Smooth muscle cell of the brain vasculature (primary cell): ENCODE measurements around the gene VPS9D1.

ENCODE experiments used
- DNase-seq: peaks from one replicate; pipeline ENCODE4 v3.0.0-alpha.2; 2012; ENCODE audit warnings: low read depth, low spot score

VPS9D1 gene

DNA sequence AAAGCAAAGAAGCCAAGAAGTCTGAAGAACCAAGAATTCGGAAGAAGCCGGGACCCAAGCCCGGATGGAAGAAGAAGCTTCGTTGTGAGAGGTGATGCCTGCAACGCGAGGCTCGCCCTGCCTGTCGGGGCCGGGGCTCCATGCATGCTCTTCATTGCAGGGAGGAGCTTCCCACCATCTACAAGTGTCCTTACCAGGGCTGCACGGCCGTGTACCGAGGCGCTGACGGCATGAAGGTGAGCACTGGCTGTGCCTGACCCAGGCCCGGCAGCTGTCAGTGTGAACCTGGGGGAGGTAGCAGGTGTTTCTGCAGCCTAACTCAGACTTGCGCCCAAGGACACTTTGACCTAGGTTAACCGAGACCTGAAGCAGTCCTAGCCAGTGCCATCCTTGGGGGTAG lies 12.6 kb upstream of the VPS9D1 start:
- DNase-seq: no peak

GRCh38 chr16:89732918-89733242 lies 12.2 kb upstream of the VPS9D1 start:
- DNase-seq: no peak

DNA sequence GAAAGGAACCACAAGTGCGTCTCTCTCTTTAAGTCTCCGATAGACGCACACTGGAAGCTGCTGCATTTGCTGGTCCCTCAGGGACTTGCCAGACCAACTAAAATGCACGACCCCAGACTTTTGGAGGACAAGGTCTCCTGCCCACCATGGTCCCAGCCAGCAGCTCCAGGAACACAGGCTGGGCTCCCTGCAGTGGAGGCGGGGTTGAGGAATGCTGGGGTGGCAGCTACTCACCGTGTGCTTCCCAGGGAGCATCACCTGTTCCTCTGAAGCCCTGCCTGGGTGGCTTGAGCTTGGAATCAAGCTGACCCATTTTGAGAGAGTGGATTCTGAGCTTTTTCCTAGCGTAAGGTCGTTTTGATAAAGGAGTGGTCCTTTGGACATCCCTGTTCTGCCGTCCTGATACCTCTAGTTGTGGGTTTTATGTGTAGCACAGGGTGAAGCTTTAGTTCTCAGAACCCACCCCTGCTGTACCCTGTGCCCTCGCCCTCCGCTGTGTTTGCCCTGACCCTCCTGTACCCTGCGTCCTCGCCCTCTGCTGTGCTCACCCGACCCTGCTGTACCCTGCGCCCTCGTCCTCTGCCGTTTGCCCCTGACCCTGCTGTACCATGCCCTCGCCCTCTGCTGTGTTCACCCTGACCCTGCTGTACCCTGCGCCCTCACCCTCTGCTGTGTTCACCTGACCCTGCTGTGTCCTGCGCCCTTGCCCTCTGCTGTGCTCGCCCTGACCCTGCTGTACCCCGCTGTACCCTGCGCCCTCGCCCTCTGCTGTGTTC lies 11.6 kb upstream of the VPS9D1 start:
- no peak for DNase-seq

DNA sequence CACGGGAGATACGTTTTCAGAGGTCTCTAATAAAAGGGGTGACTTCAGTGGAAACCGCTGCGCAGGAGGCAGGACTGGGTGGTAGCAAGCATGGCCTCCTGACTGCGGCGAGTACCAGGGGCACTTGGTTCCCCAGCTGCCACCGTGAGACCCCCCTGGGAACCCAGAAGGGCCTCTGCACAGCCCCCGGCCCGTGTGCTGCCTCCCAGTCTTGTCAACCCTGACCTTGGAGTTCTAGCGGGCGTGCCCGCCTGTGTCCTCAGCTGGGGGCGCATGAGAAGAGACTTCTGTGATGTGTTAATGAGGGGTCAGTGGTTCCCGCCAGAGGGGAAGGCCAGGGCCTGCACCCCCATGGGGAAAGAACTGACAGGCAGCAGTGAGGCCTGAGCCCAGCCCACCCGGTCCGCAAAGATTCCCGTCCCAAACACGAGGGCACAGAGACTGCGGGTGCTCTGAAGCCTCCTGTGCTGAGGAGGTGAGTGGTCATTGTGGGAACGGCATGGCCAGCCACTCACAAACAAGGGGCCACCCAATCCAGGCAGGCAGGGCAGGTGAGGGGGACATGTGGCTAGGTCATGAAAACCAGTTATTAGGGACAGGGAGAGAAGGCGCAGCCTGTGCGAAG lies 10.0 kb upstream of the VPS9D1 start:
- no peak for DNase-seq

GRCh38 chr16:89729863-89730593 lies 9.3 kb upstream of the VPS9D1 start:
- DNase-seq: no peak

- no peak for DNase-seq
These were observed 8.6 kb upstream of the VPS9D1 start for GRCh38 chr16:89729293-89729692.

DNA sequence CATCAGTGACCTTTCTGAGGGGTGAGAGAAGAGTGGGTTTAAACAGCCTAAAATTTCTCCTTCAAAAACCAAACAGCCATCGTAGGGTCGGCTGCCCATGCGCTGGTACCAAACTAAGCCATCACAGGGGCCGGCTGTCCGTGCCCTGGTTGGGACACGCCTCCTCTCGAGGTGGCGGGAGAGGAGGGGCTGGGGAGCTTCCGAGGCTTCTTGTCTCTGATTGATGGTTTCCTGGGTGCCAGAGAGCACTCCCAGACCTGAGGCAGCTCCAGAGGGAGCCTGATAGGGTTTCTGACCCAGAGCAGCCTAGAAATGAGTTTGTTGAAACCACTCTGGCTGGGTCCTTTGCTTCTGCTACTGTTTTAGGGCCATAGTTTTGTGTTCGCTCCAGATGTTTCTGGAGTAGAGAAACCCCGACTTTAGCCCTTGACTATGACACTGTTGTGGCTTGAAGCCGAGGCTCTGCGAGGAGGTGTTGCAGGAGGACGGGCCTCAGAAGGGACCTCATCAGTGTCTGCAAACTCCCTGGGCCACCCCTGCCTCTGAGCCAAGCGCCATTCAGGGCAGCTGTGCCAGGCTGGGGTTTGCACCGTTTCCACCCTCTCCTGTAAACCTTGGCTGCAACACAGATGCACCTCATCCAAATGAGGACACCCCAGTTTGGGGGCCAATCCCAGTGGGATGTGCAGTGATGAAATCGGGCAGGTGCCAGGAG lies 6.9 kb upstream of the VPS9D1 start:
- no peak for DNase-seq

DNA sequence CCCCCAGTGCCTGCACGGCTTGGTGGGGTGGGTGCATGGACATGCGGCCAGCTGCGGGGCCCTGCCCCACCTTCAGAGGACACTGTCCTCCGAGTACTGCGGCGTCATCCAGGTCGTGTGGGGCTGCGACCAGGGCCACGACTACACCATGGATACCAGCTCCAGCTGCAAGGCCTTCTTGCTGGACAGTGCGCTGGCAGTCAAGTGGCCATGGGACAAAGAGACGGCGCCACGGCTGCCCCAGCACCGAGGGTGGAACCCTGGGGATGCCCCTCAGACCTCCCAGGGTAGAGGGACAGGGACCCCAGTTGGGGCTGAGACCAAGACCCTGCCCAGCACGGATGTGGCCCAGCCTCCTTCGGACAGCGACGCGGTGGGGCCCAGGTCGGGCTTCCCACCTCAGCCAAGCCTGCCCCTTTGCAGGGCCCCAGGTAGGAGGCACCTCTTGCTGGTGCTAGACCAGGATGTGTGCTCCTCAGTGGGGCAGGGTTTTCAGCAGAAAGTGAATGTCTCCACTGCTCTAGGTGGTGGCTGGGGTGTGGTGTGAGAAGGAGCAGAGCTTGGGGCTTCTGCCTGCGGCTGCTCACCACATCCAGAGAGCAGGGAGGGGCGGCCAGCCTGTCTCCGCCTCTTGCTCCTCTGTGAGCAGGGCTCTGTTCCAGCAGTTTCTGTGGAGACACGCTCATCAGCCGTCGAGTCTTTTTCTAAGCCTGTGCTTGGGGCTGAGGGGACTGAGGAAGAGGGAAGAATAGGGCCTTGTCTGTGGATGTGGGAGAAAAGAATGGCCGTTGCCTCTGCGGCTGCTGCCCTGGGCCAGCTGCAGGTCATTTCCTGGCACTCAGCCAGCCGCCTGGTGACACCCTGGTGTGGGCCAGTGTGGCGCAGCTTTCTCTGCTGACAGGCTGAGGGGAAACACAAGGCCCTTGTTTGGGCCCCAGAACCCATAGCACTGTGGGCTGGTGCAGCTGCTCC lies 2.9 kb upstream of the VPS9D1 start:
- DNase-seq: no peak

DNA sequence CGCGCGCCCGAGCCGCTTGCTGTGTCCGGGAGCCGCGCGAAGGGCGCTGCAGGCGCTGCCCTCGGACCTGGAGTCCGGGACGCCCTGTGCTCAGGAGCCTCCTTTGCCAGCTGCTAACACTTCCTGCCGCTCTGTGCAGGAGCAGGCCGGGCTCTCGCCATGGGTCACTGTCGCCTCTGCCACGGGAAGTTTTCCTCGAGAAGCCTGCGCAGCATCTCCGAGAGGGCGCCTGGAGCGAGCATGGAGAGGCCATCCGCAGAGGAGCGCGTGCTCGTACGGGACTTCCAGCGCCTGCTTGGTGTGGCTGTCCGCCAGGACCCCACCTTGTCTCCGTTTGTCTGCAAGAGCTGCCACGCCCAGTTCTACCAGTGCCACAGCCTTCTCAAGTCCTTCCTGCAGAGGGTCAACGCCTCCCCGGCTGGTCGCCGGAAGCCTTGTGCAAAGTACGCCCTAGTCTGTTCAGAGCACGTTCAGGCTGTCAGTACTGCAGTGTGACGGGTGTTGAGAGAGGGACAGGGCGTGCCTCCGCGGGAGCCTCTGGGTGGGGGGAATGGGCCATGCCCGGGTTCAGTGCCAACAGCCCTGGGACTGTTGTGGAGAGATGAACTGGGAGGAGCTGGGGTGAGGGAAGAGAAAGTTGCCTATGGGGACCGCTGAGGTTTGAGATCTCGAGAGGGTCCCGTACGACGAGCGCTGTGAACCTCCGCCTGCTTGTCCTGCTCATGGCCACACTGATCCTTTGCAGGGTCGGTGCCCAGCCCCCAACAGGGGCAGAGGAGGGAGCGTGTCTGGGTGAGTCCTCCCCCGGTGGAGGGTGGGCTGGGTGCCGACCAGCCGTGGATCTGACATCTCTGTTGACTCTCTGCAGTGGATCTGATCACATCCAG lies 1.9 kb upstream of the VPS9D1 start:
- DNase-seq: no peak

DNA sequence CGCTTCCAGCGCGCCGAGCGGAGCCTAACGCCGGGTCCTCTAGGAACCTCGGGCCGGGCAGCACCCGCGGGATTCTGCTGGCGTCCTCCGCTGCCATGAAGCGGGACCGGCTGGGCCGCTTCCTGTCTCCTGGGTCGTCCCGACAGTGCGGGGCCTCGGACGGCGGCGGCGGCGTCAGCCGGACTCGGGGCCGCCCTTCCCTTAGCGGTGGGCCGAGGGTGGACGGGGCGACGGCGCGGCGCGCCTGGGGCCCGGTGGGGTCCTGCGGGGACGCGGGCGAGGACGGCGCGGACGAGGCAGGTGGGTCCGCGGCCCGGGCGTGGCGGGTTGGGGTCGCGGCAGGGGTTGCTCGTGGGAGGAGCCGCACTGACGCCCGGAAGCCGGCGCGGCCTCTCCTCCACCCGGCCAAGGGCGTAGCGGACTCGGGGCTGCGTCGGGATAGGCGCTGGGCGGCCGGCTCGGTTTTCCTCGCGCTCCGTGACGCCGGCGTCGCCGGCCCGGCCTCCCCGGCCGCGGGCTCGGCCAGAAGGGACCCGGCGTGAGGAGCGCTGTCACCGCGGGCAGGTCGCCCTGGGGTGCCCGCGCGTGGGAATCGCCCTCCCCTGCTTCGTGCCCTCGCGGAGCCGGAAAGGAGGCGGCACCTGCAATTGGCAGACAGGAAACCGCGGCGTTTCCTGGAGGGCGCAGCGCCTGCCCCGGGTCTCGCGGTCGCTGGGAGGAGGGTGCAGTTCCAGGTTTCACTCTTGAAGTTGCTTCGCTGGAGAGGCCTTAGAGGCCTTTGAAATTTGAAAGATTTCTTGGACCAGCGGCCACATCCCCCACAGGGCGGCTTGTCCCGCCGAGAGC lies 1.1 kb upstream of the VPS9D1 start:
- DNase-seq: no peak

GRCh38 chr16:89720551-89720812 lies 216 bp downstream of the VPS9D1 start:
- no peak for DNase-seq

- DNase-seq: no peak
These were observed 2.8 kb downstream of the VPS9D1 start for GRCh38 chr16:89717688-89718505.

- no peak for DNase-seq
These were observed 3.6 kb downstream of the VPS9D1 start for GRCh38 chr16:89716916-89717687.

DNA sequence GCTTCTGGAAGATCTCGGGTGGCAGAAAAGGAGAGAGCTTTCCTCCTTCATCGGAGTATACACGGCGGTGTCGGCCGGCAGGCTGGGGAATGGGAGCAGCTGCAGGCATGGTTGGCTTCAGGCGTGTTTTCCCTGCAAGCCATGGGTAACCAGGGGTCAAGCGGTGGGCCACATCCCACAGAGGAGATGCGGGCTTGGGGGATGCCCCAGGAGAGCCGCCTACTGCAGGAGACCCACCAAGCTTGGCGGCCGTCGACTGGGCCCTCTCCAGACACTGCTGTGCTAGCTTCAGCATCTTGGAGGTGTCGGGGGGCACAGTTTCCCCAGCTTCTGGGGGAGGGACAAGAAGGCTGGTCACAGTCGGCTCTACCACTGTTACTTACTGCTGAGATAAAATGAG lies 4.2 kb downstream of the VPS9D1 start:
- no peak for DNase-seq

- DNase-seq: no peak
These were observed 8.4 kb downstream of the VPS9D1 start for GRCh38 chr16:89712274-89712781.

DNA sequence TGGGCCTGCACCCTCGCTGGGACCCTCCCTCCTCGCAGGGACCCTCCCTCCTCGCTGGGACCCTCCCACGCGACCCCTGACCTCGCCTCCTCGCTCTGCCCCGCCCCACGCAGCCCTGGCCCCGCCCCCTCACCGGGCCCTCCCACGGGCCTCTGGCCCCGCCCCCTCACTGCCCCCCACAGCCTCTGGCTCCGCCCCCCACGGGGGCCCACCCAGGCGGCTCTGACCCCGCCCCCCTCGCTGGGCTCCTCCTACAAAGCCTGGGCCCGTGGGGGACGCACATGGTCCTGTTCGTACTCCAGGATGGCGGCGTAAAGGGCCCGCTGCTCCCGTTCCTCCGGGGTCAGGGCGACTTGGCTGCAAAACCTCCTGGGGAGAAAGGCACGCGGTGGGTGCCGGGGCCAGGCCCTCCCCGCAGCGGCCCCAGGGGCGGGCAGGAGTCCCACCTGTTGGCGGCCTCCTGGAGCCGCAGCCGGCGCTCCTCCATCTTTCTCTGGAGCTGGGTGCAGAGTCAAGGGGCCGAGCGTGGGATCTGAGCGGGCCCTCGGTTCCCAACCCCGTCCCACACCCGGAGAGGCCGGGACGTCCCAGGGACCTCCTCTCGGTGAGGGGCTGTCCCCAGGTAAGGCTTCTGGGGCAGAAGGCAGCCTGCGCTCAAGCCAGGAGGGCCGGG lies 9.0 kb downstream of the VPS9D1 start:
- DNase-seq: no peak
